Parietal lobe (tissue), 2 donors: ENCODE data around the gene SPAG4. TPM values are rescaled to one million over a fixed set of nuclear protein-coding genes. Genes with fewer than 3 reads are reported as not detected.

Experiments used
- small RNA-seq: library from RNA; depleted of rRNA; stranded (forward); fragments of <200 nt; gene quantifications from one replicate; pipeline ENCODE3, GENCODE V24; 2014; ENCODE audit warnings: low replicate concordance
- total RNA-seq: library from RNA; depleted of rRNA; stranded (reverse); fragments of >200 nt; gene quantifications from one replicate; pipeline ENCODE4 v1.2.3, GENCODE V29; 2014

SPAG4 gene
- total RNA-seq: 1.9 TPM

GRCh38 chr20:35615667-35616464 is at the start of gene SPAG4:
SPAG4 (plus strand) TSS chr20:35615829; CDS start chr20:35616004, 175 bp downstream.

GRCh38 chr20:35664466-35665206 is 49.0 kb downstream of the SPAG4 start, which contains the start of the genes CPNE1 and RBM12:
CPNE1 (minus strand) TSS chr20:35664900; CDS start chr20:35632923, 31,977 bp downstream.
RBM12 (minus strand) TSS chr20:35664900; CDS start chr20:35655322, 9,578 bp downstream.

Small RNA genes lying within 50 kb of the gene (small RNA-seq; reads per million reads assigned to genes)
- gene RNU6-759P (not detected), gene RPL37P1 (not detected)

Other genes starting within 250 kb of the SPAG4 start
- gene UQCC1, start 203.9 kb upstream of the SPAG4 start, total RNA-seq: 36.3 TPM
- 0.63 TPM for gene GDF5, start 177.6 kb upstream of the SPAG4 start, total RNA-seq
- gene CEP250, start 160.2 kb upstream of the SPAG4 start, total RNA-seq: 50.4 TPM
- not detected for gene C20orf173, start 86.2 kb upstream of the SPAG4 start, total RNA-seq
- gene ERGIC3, start 73.8 kb upstream of the SPAG4 start, total RNA-seq: 186 TPM
- gene CPNE1, start 49.1 kb downstream of the SPAG4 start, total RNA-seq: 107 TPM
- gene RBM12, start 49.1 kb downstream of the SPAG4 start, total RNA-seq: 108 TPM
- 39.4 TPM for gene NFS1, start 83.5 kb downstream of the SPAG4 start, total RNA-seq
- gene ROMO1, start 83.6 kb downstream of the SPAG4 start, total RNA-seq: 35.1 TPM
- gene RBM39, start 126.4 kb downstream of the SPAG4 start, total RNA-seq: 583 TPM
- gene PHF20, start 156.2 kb downstream of the SPAG4 start, total RNA-seq: 63.2 TPM